Trophoblast cell (in vitro differentiated cells and primary cell): ENCODE data around the gene AGBL4.
A peak's percentile ranks its signal among the peaks of the same experiment; 100 is the strongest.

ENCODE experiments used
- DNase-seq, 2 donors: peaks; one replicate each; pipeline ENCODE4 v3.0.0-alpha.2; 2016
- H2AFZ ChIP-seq: 2 replicates; pipeline ENCODE4 v1.6.1; 2013; ENCODE audit warnings: low read length, moderate library complexity, mild to moderate bottlenecking; ENCODE audit not compliant: insufficient read depth, poor library complexity
- H2AK5ac ChIP-seq: 2 replicates; pipeline ENCODE4 v1.6.1; 2013; ENCODE audit warnings: mild to moderate bottlenecking, low read length
- H2BK120ac ChIP-seq: 2 replicates; pipeline ENCODE4 v1.6.1; 2013; ENCODE audit warnings: low read length, mild to moderate bottlenecking, moderate library complexity; ENCODE audit not compliant: insufficient read depth, poor library complexity
- H2BK12ac ChIP-seq: 2 replicates; pipeline ENCODE4 v1.6.1; 2013; ENCODE audit warnings: mild to moderate bottlenecking, low read length, moderate library complexity
- H2BK5ac ChIP-seq: 2 replicates; pipeline ENCODE4 v1.6.1; 2013; ENCODE audit warnings: low read length, low read depth, moderate library complexity, mild to moderate bottlenecking; ENCODE audit not compliant: poor library complexity
- H3K14ac ChIP-seq: 2 replicates; pipeline ENCODE4 v1.6.1; 2013; ENCODE audit warnings: mild to moderate bottlenecking, low read length
- H3K18ac ChIP-seq: 2 replicates; pipeline ENCODE4 v1.6.1; 2013; ENCODE audit warnings: mild to moderate bottlenecking, low read length
- H3K23ac ChIP-seq: 2 replicates; pipeline ENCODE4 v1.6.1; 2013; ENCODE audit warnings: low read length
- H3K27ac ChIP-seq: 2 replicates; pipeline ENCODE4 v1.5.1; 2013; ENCODE audit warnings: low read depth, mild to moderate bottlenecking, inconsistent platforms, low read length, moderate library complexity
- H3K27me3 ChIP-seq: 2 replicates; pipeline ENCODE4 v1.6.1; 2013; ENCODE audit warnings: inconsistent platforms, mild to moderate bottlenecking, low read length, moderate library complexity; ENCODE audit not compliant: insufficient read depth
- H3K36me3 ChIP-seq, 2 experiments: 1 replicate in 1 of 2; 2 replicates in 1 of 2; pipeline ENCODE4 v1.6.1; 2013; ENCODE audit warnings: low read length in 2 of 2, mild to moderate bottlenecking in 2 of 2, moderate library complexity in 1 of 2; ENCODE audit not compliant: insufficient read depth in 2 of 2, control insufficient read depth in 1 of 2
- H3K4ac ChIP-seq: 2 replicates; pipeline ENCODE4 v1.6.1; 2013; ENCODE audit warnings: low read depth, mild to moderate bottlenecking, low read length, moderate library complexity
- H3K4me1 ChIP-seq, 2 experiments: 1 replicate in 1 of 2; 2 replicates in 1 of 2; pipeline ENCODE4 v1.6.1; 2013; ENCODE audit warnings: low read length in 2 of 2, mild to moderate bottlenecking in 2 of 2, moderate library complexity in 1 of 2; ENCODE audit not compliant: insufficient read depth in 2 of 2, control insufficient read depth in 1 of 2
- H3K4me2 ChIP-seq: 2 replicates; pipeline ENCODE4 v1.6.1; 2013; ENCODE audit warnings: inconsistent platforms, mild to moderate bottlenecking, low read length, moderate library complexity
- H3K4me3 ChIP-seq: 2 replicates; pipeline ENCODE4 v1.5.1; 2013; ENCODE audit warnings: mild to moderate bottlenecking, low read depth, low read length, inconsistent platforms
- H3K79me1 ChIP-seq: one replicate; pipeline ENCODE4 v1.6.1; 2013; ENCODE audit warnings: low read length
- H3K79me2 ChIP-seq: 2 replicates; pipeline ENCODE4 v1.6.1; 2013; ENCODE audit warnings: low read length, mild to moderate bottlenecking; ENCODE audit not compliant: control insufficient read depth, insufficient read depth, poor library complexity
- H3K9ac ChIP-seq: 2 replicates; pipeline ENCODE4 v1.6.1; 2013; ENCODE audit warnings: mild to moderate bottlenecking, low read length
- H3K9me3 ChIP-seq: 2 replicates; pipeline ENCODE4 v1.6.1; 2013; ENCODE audit warnings: low read depth, mild to moderate bottlenecking, control low read depth, inconsistent platforms, low read length; ENCODE audit not compliant: insufficient read depth
- H4K12ac ChIP-seq: 2 replicates; pipeline ENCODE4 v1.6.1; 2013; ENCODE audit warnings: low read depth, mild to moderate bottlenecking, low read length, moderate library complexity
- H4K8ac ChIP-seq: 2 replicates; pipeline ENCODE4 v1.6.1; 2013; ENCODE audit warnings: low read depth, mild to moderate bottlenecking, low read length, moderate library complexity
- H4K91ac ChIP-seq: one replicate; pipeline ENCODE4 v1.6.1; 2013; ENCODE audit warnings: low read depth, mild to moderate bottlenecking, low read length, moderate library complexity
- WGBS: extraction: QIAGEN DNeasy Blood & Tissue Kit; methylation state at CpG from one replicate; pipeline ENCODE4 v1.1.7; 2013; ENCODE audit warnings: missing lambda C conversion rate; ENCODE audit not compliant: insufficient read length, insufficient coverage; ENCODE audit errors: extremely low coverage; 5-methylcytosine and 5-hydroxymethylcytosine counted together

AGBL4 gene

DNA sequence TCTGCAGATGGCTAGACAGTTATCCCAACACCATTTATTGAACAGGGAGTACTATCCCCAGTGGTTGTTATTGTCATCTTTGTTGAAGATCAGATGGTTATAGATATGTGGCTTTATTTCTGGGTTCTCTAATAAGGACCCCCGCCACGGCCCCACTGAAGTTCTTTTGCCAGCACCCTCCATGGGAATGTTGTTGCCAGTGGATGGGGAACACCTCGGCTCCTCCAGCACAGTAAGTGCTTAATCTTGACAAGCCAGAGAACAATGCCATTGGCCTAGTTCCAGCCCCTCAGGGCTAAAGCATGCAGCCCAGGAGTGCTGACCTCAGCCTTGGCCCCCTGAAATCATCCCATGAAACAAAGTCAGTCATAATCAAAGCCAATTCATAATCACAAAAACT, 337.6 kb downstream of the AGBL4 start:
- Histone ChIP-seq H3K27ac (no peak overlapping the region), H3K79me1 (no peaks in the 10 kb centered on the region), H3K4ac (no peak overlapping the region), H4K91ac (no peak overlapping the region), H2BK120ac (no peak overlapping the region), H2AFZ (no peak overlapping the region), H3K27me3 (no peaks in the 10 kb centered on the region), H2AK5ac (no peak overlapping the region), H2BK5ac (no peak overlapping the region), H3K14ac (no peak overlapping the region), H4K8ac (no peak overlapping the region), H2BK12ac (no peak overlapping the region), H3K9me3 (peaks cover 4% of the 10 kb centered on the region), H3K4me1 (no peaks in the 10 kb centered on the region), H3K18ac (no peak overlapping the region), H3K36me3 (no peaks in the 10 kb centered on the region), H3K4me3 (no peak overlapping the region), H3K4me2 (no peak overlapping the region), H3K9ac (no peak overlapping the region), H3K23ac (no peak overlapping the region), H3K79me2 (no peaks in the 10 kb centered on the region), H4K12ac (no peak overlapping the region)
- DNase-seq, result no peak
- no CpG with 5 or more reads among the region's 3 CpGs for whole genome bisulfite sequencing

DNA sequence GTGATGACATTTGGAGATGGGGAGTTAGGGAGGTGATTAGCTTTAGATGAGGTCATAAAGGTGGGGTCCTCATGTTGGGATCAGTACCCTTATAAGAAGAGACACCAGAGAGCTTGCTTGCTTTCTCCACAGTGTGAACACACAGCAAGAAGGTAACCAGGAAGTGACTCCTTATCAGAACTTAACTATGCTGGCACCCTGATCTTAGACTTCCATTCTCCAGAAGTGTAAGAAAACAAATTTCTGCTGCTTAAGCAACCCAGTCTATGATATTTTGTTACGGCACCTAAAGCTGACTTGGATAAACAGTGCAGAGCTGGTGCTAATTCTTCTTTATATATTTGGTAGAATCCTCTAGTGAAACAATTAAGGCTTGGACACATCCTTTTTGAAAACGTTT, 346.0 kb downstream of the AGBL4 start:
- Histone ChIP-seq H3K18ac (no peak overlapping the region), H3K14ac (no peak overlapping the region), H2BK5ac (no peak overlapping the region), H2AK5ac (no peak overlapping the region), H3K23ac (no peak overlapping the region), H3K4me3 (no peak overlapping the region), H3K36me3 (no peaks in the 10 kb centered on the region), H3K79me2 (no peaks in the 10 kb centered on the region), H3K79me1 (no peaks in the 10 kb centered on the region), H3K9me3 (no peaks in the 10 kb centered on the region), H4K91ac (no peak overlapping the region), H2AFZ (no peak overlapping the region), H4K8ac (no peak overlapping the region), H3K9ac (no peak overlapping the region), H2BK12ac (no peak overlapping the region), H4K12ac (no peak overlapping the region), H3K4ac (no peak overlapping the region), H3K27ac (no peak overlapping the region), H3K4me1 (no peaks in the 10 kb centered on the region), H2BK120ac (no peak overlapping the region), H3K27me3 (no peaks in the 10 kb centered on the region), H3K4me2 (no peak overlapping the region)
- no CpG with 5 or more reads among the region's 2 CpGs for WGBS
- peak; percentile 54 to 90 for DNase-seq

DNA sequence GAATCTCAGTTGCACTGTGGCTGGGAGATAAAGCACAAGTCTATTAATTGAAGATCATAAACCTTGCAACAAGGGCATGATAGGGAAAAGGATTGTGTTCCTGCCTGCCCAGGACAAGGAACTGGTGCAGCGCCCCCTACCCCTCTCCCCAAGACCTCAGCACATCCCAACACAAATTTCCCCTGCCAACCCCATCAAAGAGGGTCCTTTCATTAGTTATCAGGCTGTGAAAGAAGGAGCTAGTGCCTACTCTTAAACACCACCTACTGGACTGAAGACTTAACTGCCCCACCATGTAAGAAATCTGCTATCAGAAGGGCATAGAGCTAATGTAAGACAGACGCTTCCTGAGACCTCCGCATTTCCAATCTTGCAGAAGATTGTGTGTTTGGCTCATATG, 372.6 kb downstream of the AGBL4 start:
- Histone ChIP-seq H3K4me2 (no peak overlapping the region), H2BK120ac (no peak overlapping the region), H3K4me3 (no peak overlapping the region), H3K79me1 (no peaks in the 10 kb centered on the region), H3K4ac (no peak overlapping the region), H2AK5ac (no peak overlapping the region), H4K8ac (no peak overlapping the region), H3K9ac (no peak overlapping the region), H4K12ac (no peak overlapping the region), H3K79me2 (no peaks in the 10 kb centered on the region), H3K36me3 (no peaks in the 10 kb centered on the region), H2AFZ (no peak overlapping the region), H3K14ac (no peak overlapping the region), H3K27me3 (no peaks in the 10 kb centered on the region), H3K4me1 (no peaks in the 10 kb centered on the region), H4K91ac (no peak overlapping the region), H3K27ac (no peak overlapping the region), H2BK12ac (no peak overlapping the region), H3K9me3 (peaks cover 17% of the 10 kb centered on the region), H2BK5ac (no peak overlapping the region), H3K23ac (no peak overlapping the region), H3K18ac (no peak overlapping the region)
- DNase-seq, result no peak
- WGBS, result no CpG with 5 or more reads among the region's 3 CpGs

DNA sequence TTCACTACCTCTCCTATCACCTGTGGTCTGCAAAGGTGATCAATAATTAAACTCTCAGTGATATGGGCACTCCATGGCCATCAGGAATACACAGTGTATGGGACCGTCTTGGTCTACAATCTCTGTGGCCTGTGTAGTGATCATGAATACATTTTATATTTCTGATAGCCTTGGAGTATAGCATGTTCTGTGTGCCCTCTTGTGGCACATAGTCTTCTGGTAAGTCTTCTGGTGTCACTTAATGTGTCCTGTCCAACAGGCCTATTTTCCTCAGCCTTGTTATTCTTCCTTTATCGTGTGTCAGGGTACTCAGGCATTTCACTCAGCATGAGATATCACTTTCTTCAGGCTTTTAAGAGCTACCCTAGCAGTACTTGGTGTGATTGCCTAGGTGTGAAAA, 393.6 kb downstream of the AGBL4 start:
- Histone ChIP-seq H3K14ac (no peak overlapping the region), H4K91ac (no peak overlapping the region), H4K12ac (no peak overlapping the region), H3K4me2 (no peak overlapping the region), H3K4me3 (no peak overlapping the region), H3K4me1 (no peaks in the 10 kb centered on the region), H2AFZ (no peak overlapping the region), H3K36me3 (no peaks in the 10 kb centered on the region), H3K9me3 (peaks cover 2% of the 10 kb centered on the region), H3K23ac (no peak overlapping the region), H3K79me1 (no peaks in the 10 kb centered on the region), H3K27me3 (no peaks in the 10 kb centered on the region), H4K8ac (no peak overlapping the region), H3K27ac (no peak overlapping the region), H3K79me2 (no peaks in the 10 kb centered on the region), H3K9ac (no peak overlapping the region), H3K18ac (no peak overlapping the region), H2BK120ac (no peak overlapping the region), H2BK5ac (no peak overlapping the region), H2AK5ac (no peak overlapping the region), H3K4ac (no peak overlapping the region), H2BK12ac (no peak overlapping the region)
- no peak for DNase-seq
- WGBS, result no CpG with 5 or more reads among the region's 2 CpGs
